Erythroblast (primary cell): Measurements from ENCODE around the gene KCNMB2.

Experiments used
- GATA1 ChIP-seq: IDR thresholded peaks from 2 replicates; pipeline ENCODE4 v1.6.1; 2011; ENCODE audit warnings: low read depth, mild to moderate bottlenecking, control low read depth, low read length, moderate library complexity
- POLR2A ChIP-seq: IDR thresholded peaks from 2 replicates; pipeline ENCODE4 v1.6.1; 2011; ENCODE audit warnings: mild to moderate bottlenecking, low read length

GRCh38 chr3:178625053-178625600 lies 88.9 kb downstream of the KCNMB2 start:
- TF ChIP-seq POLR2A (no peak), GATA1 (no peak)
